CD4-positive, alpha-beta T cell treated with Interferon gamma for 1 hour (primary cell): Measurements from ENCODE around the gene PGBD2.
A peak's percentile ranks its signal among the peaks of the same experiment; 100 is the strongest.
"Not testable (repeated sequence)": the region's sequence is repeated elsewhere in the genome, so short reads cannot be mapped to it uniquely, and the experiment has no call there.

Experiments used
- DNase-seq: peaks from one replicate; pipeline ENCODE4 v3.0.0-alpha.2; 2020

PGBD2 gene, protein sequence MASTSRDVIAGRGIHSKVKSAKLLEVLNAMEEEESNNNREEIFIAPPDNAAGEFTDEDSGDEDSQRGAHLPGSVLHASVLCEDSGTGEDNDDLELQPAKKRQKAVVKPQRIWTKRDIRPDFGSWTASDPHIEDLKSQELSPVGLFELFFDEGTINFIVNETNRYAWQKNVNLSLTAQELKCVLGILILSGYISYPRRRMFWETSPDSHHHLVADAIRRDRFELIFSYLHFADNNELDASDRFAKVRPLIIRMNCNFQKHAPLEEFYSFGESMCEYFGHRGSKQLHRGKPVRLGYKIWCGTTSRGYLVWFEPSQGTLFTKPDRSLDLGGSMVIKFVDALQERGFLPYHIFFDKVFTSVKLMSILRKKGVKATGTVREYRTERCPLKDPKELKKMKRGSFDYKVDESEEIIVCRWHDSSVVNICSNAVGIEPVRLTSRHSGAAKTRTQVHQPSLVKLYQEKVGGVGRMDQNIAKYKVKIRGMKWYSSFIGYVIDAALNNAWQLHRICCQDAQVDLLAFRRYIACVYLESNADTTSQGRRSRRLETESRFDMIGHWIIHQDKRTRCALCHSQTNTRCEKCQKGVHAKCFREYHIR

GRCh38 chr1:248906009-248906752, at the start of gene PGBD2:
TSS of gene PGBD2 (plus strand) at chr1:248906235. CDS start at chr1:248913863, 7,628 bp downstream.
- DNase-seq, result peak; percentile 92

DNA sequence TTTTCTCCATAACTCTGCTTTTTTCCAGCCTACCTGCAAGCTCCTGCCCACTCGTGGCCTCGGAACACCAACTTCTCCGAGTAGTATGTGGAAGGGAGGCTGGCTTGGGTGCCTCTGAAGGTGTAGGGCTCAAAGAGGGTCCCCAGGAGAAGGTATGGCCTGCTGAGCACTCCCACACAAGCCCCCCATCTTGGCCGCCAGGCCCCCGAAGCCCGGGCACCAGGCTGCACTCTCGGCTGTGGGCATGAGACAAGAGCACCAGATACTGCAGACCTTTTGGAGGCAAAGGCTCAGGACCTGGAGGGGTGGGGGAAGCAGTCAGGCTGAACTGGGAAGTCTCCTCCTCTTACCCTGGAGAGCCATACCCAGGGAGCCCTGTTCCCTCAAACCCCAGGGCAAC, 48.8 kb upstream of the PGBD2 start:
- DNase-seq, result no peak

DNA sequence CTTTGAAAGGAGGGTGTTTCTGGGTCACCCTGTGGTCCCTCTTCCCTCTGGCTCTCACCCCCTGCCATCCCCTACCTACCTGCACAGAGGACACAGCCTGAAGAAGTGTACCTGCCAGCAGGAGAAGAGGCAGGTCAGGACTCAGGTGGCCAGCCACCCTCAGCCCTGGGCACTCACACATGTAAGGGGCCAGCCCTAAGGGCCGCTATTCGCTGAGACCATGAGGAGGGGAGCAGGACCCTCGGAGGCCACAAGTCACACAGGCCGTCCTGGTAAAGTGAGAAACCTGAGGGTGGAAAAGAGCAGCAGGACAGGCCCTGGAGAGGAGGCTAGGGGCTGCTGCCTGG, 48.3 kb upstream of the PGBD2 start:
- no peak for DNase-seq

- no peak for DNase-seq
Observed at GRCh38 chr1:248858096-248858890, 47.7 kb upstream of the PGBD2 start.

GRCh38 chr1:248858891-248859889, 46.8 kb upstream of the PGBD2 start, which contains the start of gene ZNF692:
TSS of gene ZNF692 (minus strand) at chr1:248859085. CDS start at chr1:248858309, 776 bp downstream.
- DNase-seq, result peak; percentile 98

- no peak for DNase-seq
Observed at GRCh38 chr1:248860007-248860406, 46.0 kb upstream of the PGBD2 start.

DNA sequence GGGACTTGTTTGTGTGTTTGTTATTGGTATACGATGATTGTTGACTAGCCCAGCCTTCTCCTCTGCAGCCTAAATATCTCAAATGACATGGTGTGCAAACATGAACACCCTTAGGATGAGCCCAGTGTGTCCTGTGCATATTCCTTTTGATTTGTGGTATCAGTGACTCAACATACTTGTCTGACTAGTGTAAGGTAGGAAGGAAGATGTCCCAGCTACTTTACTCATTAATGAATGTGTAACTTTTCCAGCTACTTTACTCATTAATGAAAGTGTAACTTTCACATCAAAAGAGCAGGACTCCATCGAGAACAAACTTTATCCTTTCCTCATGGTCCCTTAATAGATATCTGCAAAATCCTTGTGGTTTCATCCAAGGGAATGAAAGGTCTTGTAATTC, 44.4 kb upstream of the PGBD2 start:
- no peak for DNase-seq

DNA sequence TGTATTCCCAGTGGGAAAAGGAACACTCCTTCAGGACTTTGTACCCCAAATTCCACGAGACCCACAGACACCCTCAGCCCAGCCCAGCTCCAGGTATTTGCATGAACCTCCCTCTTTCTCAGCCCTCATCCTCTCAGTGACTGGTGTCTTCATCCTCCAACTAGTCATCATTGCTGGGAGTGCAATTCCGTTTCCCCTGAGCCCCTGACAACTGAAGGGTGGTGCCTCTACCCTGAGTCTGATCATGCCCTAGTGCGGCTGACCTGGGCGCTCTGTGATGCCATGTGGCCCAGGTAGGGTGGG, 43.4 kb upstream of the PGBD2 start:
- no peak for DNase-seq

- DNase-seq, result peak; percentile 76
Observed at GRCh38 chr1:248862998-248863881, 42.8 kb upstream of the PGBD2 start.

DNA sequence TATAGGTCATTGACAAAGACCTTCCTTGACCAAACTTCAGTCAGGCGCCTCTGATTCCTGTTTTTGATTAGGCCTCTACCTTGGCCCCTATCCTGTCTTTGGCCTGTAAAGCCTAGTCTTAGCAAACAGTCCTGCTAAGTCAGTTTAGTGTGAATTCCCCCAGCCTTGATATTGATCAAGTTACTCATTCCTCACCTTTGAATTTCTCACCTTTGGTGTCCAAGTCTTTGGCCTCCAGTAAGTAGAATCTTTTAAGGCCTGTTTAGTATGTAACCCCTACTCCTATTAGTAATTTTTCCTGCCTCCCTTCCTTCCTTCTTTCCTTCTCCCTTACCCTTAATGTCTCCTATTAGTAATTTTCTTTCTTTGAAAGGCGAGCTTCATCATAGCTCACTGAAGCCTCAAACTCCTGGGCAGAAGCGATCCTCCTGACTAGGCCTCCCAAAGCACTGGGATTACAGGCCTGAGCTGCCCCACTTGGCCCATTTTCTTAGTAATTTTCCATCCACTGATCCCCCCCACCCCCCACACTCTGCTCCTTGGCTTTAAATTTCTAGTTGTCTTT, 34.1 kb upstream of the PGBD2 start:
- no peak for DNase-seq

- peak; percentile 43 for DNase-seq
Observed at GRCh38 chr1:248872752-248873408, 33.2 kb upstream of the PGBD2 start.

DNA sequence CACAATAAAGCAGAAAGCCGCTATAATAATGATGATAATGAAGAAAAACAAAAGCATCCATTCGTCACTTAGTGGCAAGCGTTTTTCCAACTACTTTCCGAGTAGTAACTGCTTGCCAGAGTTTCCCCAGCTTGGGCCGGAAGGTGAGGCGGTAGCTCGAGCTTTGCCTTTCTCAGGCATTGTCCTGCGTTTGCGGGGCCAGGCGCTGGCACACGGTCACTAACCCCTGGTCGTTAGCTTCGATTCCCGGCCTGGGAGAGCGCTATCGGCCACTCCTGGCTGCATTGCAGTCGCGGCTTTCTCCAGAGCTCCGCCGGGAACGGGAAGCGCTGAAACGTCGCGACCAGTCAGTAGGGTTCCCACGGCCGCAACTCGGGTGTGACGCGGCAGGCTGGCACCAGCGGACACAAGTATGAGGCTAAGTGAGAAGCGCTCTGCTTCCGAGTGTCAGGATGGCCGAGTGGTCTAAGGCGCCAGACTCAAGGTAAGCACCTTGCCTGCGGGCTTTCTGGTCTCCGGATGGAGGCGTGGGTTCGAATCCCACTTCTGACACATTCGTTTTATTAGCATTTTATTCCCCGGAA, 32.5 kb upstream of the PGBD2 start:
- peak; percentile 94 for DNase-seq

- peak; percentile 84 for DNase-seq
Observed at GRCh38 chr1:248873993-248874533, 32.0 kb upstream of the PGBD2 start.

GRCh38 chr1:248881261-248881660, 24.8 kb upstream of the PGBD2 start:
- DNase-seq, result no peak

DNA sequence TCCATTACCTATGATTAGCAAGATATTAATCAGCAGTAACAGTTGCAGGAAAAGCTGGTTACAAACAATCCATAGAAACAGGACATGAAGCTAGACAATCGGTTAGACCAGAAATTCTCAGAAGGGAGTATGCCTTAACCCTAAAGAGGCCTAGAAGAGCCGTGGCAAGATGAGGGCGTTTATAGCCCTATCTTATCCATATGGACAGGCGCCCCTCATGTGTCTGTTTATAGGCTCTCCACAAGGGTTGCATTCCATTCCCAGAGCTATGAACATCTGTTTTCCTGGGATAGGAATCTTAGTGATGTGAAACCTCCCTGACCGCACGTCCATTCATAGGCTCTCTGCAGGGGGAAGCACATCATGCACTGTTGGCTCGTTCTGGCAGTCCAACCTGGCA, 23.6 kb upstream of the PGBD2 start:
- DNase-seq, result not testable (repeated sequence)

GRCh38 chr1:248884632-248885295, 21.3 kb upstream of the PGBD2 start:
- DNase-seq, result no peak

DNA sequence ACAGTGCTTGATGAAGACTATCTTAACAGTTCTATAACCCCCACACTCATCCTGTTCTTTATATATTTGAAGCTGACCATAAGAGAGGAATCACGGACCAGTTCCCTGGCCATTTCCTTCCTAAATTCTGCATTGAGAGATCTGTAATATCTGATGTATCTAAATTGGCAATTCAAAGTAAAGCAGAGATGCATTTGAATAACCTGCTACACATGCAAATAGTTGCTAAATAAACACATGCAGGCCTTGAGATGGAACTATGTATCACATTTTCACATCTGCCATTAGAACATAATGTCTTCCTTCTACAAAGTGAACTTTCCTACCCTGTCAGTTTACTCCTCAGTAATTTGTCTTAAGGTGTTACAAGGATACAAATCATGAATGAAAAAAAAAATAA, 20.4 kb upstream of the PGBD2 start:
- DNase-seq, result no peak

- no peak for DNase-seq
Observed at GRCh38 chr1:248886237-248886895, 19.7 kb upstream of the PGBD2 start.
